HG02981 (cell line): ENCODE data around the gene PEX7.
"Not testable (repeated sequence)": the region's sequence is repeated elsewhere in the genome, so short reads cannot be mapped to it uniquely, and the experiment has no call there.

Experiments
- ATAC-seq: cut with Tn5 transposase; IDR thresholded peaks from one replicate; pipeline ENCODE4 v1.9.1; 2021; ENCODE audit warnings: mild to moderate bottlenecking, moderate library complexity; ENCODE audit not compliant: unreplicated experiment

Gene PEX7

GRCh38 chr6:136790411-136791295, 31.7 kb upstream of the PEX7 start:
- no peak for ATAC-seq

DNA sequence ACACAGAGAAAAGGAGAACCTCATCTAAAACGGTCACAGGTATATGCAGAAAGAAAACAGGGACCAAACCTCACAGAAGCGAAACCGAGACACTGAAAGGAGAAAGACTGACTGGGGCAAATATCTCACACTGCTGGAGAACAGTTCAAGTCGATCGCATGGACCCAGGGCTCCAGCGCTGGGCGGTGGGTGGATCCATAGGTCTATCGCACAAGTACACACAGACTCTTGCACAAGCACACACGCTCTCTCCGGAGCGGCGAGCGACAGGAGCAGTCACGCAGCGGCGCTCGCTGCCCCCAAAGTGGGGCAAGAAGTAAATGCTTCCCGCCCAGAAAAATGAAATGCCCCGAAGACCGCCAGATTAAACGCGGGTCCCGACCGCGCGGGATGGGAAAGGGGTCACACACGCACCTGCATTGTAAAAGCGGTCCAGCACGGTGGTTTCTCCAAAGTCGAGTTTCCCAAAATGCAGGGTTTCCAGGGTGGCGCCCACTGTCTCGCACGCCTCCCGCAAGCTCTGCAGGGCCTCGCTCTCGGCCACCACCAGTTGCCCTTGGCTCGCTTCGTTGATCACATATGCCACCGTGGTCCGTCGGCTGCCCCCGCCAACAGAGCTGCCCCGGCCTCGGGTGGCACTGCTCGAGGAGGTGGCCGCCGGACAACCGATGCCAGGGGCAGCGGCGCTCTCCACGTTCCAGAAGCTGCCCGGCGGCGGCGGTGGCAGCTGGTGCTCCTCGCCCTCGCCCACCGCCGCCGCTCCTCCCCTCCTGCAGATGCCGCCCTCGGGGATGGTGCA, 30.9 kb upstream of the PEX7 start:
- peak; percentile 26 for ATAC-seq

GRCh38 chr6:136792095-136792409, 30.3 kb upstream of the PEX7 start:
- ATAC-seq, result no peak

- peak; percentile 57 for ATAC-seq
Measured at GRCh38 chr6:136792410-136793262, 29.8 kb upstream of the PEX7 start, which contains the start of gene MAP3K5. TSS of gene MAP3K5 (minus strand) at chr6:136792477. CDS start at chr6:136792157, 320 bp downstream.

DNA sequence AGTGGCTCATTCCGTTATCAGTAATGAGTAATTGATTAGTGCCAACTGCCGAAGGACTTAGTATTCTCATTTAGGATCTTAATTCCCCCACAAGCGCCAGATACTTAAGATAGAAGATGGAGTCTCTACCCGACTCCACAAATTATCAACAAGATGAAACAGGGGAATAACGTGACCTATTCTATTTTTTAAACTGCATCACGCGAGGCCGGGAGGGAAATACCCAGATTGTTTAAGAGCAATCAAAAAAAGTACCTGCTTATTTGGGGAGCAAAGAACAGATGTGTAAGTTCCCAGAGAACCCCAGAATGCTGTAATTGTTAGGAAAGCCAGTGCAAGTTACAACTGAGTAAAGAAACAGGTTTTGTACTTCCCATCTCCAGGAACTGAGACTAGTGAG, 29.0 kb upstream of the PEX7 start:
- peak; percentile 1 for ATAC-seq

DNA sequence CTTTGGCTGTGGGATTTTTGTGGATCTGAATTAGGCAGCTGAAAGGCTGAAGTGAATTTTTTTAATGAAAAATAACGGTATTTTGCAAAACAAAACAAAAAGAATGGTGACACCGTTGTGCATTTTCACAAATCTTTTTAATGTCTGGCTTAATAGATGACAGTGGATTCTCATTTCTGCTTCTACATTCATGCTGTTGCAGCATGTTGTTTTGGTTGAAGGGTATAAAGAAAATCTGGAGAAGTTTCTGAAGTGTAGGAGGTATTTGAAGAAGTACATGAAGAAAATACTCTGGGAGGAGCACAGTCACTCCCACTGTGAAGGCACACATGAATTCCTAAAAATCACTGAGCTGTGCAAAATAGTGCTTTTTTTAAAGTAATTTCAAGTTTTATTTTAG, 27.0 kb upstream of the PEX7 start:
- ATAC-seq, result no peak

DNA sequence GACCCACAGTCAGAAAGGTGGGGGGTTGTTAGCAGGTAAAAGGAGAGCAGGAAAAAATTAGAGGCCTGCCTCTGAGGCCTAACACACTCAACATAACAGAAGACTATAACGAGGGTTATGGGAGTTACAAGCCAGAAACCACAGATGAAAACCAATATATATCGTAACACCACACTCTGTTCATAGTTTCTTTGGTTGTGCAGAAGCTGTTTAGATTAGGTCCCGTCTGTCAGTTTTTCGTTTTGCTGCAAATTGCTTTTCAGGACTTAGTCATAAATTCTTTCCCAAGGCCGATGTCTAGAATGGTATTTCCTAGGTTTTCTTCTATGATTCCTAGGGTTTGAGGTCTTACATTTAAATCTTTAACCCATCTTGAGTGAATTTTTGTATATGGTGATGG, 26.4 kb upstream of the PEX7 start:
- no peak for ATAC-seq

GRCh38 chr6:136798044-136798443, 24.3 kb upstream of the PEX7 start:
- no peak for ATAC-seq

GRCh38 chr6:136801581-136801980, 20.8 kb upstream of the PEX7 start:
- ATAC-seq, result no peak

DNA sequence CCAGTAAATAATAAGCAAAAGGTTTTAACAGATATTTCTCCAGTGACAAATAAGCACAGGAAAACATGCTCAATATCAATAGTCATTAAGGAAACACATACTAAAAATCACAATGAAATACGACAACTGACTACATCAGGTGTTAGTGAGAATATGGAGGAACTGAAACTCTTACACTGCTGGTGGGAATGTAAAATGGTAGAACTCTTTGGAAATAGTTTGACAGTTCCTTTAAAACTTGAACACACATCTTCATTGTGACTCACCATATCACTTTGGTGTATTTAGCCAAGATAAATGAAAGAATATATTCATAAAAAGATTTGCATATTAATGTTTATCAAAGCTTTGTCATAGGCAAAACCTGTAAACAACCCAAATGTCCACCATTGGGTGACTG, 18.8 kb upstream of the PEX7 start:
- ATAC-seq, result no peak

GRCh38 chr6:136809091-136809860, 13.1 kb upstream of the PEX7 start:
- no peak for ATAC-seq

GRCh38 chr6:136811272-136811671, 11.1 kb upstream of the PEX7 start:
- ATAC-seq, result no peak

DNA sequence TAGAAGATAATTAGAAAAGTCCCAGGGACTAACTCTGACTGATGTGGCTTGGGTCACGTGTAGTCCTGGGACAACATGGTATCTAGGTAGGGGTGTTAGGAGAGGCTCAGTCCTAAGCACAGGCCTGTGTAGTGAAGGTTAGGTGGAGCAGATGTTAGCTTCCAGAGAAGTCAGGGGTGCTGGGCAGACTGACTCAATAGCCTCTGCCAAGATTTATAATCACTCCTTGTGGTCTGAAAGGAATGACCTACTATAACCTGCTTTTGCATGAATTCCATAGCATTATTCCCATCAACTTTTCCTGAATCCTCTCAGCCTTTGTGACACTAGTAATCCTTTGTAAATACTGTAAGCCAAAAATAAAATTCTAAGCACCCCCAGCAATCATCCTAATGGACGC, 10.2 kb upstream of the PEX7 start:
- ATAC-seq, result no peak

- ATAC-seq, result not testable (repeated sequence)
Measured at GRCh38 chr6:136815608-136816007, 6.8 kb upstream of the PEX7 start.

DNA sequence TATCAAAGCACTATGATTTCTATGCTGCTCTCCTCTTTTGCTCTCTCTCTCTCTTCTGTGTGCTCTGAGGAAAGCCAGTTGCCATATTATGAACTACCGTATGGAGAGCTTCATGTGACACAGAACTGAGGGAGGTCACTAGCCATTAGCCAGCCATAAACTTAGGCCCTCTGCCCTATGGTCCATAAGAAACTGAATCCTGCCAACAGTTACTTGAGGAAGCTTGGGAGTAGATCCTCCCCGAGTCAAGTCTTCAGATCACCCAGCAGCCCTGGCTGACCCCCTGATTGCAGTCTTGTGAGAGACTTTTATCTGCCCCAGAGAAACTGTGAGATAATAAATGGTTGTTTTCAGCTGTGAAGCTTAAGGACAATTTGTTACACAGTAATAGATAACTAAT, 5.7 kb upstream of the PEX7 start:
- ATAC-seq, result no peak

DNA sequence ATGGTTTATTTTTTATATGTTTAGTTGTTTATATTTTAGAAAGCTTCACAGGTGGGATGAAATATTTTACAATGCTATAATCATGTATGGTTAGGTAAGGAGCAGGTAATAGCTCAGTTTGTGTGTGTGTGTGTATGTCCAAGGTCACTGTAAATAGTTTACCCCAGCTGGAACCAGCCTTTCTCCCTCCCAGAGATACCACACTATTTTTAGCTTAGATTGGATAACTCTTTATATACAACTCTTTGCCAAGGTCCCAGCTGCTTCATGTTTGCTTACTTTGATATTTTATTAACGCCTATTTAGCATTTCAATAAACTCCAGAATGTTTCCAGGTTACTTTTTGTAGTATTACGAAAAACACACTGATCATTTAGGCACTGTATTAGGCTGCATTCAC, 1.8 kb upstream of the PEX7 start:
- ATAC-seq, result no peak

GRCh38 chr6:136822046-136822375, 381 bp upstream of the PEX7 start:
- ATAC-seq, result no peak

DNA sequence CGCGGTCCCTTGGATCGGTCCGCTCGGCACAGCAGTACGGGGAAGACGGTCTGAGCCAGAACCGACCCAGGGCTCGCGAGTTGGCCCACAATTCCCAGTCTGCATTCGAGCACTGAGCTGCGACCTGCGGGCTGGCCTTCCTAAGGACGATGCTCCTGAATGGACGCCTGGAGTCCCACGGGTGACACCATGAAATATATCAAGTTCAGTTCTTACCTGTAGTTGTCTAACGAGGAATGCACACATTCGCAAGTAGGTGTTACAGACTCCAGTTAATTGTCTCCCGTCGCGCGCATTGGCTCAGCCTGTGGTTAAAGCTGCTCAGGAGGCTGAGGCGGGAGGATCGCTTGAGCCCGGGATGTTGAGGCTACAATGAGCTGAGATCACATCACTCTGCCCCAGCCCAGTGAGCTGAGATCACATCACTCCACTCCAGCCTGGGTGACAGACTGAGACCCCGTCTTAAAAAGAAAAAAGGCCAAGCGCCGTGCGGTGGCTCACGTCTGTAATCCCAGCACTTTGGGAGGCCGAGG, 802 bp downstream of the PEX7 start:
- no peak for ATAC-seq

GRCh38 chr6:136826216-136826615, 3.8 kb downstream of the PEX7 start:
- no peak for ATAC-seq

DNA sequence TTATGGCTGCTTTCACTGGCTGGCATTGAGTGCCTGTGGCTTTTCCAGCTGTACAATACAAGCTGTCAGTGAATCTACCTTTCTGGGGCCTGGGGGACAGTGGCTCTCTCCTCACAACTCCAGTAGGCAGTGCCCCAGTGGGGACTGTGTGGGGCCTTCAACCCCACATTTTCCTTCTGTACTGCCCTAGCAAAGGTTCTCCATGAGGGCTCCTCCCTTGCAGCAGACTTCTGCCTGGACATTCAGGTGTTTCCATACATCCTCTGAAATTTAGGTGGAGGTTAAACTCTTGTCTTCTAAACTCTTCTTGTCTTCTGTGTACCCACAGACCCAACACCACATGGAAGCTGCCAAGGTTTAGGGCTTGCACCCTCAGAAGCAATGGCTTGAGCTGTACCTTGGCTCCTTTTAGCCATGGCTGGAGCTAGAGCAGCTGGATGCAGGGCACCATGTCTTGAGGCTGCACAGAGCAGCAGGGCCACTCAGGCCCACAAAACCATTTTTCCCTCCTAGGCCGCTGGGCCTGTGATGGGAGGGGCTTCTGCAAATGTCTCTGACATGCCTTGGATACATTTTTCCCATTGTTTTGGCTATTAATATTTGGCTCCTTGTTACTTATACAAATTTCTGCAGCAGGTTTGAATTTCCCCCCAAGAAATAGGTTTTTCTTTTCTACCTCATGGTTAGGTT, 9.6 kb downstream of the PEX7 start:
- no peak for ATAC-seq
